IMR-90 (cell line): ENCODE results near the gene FOXN3. TPM values are rescaled to one million over a fixed set of nuclear protein-coding genes. Genes with fewer than 3 reads are reported as not detected.

ENCODE experiments used
- ATAC-seq: fragments of 200-7000 bp; cut with Tn5 transposase; 2 replicates; pipeline ENCODE4 v1.9.1; 2020; ENCODE audit warnings: low read depth, mild to moderate bottlenecking, moderate library complexity
- BruUV-seq: library from RNA; stranded (reverse); fragments of 400-500 nt; replicated peaks from 2 replicates; lab custom pipeline; 2021; lab: Mats Ljungman, UMichigan
- CTCF ChIA-PET: fragments of 300-600 bp; formaldehyde crosslinking; extraction: SDS; loops from one replicate; lab custom pipeline; 2021; ENCODE audit warnings: antibody characterized with exemption; lab: Yijun Ruan, JAX
- POLR2A ChIA-PET: fragments of 300-600 bp; sonication (Branson Sonifier 250); formaldehyde crosslinking; loops from one replicate; lab custom pipeline; 2022; ENCODE audit warnings: antibody characterized with exemption; ENCODE audit not compliant: unreplicated experiment; lab: Charles Lee
- DNase-seq: peaks from one replicate; pipeline ENCODE4 v3.0.0; 2013
- H2AFZ ChIP-seq: replicated peaks from 2 replicates; pipeline ENCODE3; 2013; ENCODE audit warnings: low read length, mild to moderate bottlenecking; ENCODE audit not compliant: poor library complexity
- H2AK5ac ChIP-seq: 2 replicates; pipeline ENCODE4 v1.6.1; 2013; ENCODE audit warnings: low read depth, low read length, inconsistent platforms
- H2AK9ac ChIP-seq: replicated peaks from 2 replicates; pipeline ENCODE3; 2013; ENCODE audit warnings: mild to moderate bottlenecking, low read depth, low read length, moderate library complexity; ENCODE audit not compliant: poor library complexity
- H2BK120ac ChIP-seq: 2 replicates; pipeline ENCODE4 v1.6.1; 2013; ENCODE audit warnings: low read depth, low read length, inconsistent platforms
- H2BK15ac ChIP-seq: 3 replicates; pipeline ENCODE4 v1.6.1; 2013; ENCODE audit warnings: low read depth, low read length, inconsistent platforms
- H2BK20ac ChIP-seq: 2 replicates; pipeline ENCODE4 v1.6.1; 2013; ENCODE audit warnings: low read depth, mild to moderate bottlenecking, inconsistent platforms, low read length, moderate library complexity
- H2BK5ac ChIP-seq: 2 replicates; pipeline ENCODE4 v1.6.1; 2013; ENCODE audit warnings: mild to moderate bottlenecking, low read depth, low read length, inconsistent platforms; ENCODE audit not compliant: poor library complexity, severe bottlenecking
- H3K14ac ChIP-seq: replicated peaks from 2 replicates; pipeline ENCODE4 v1.6.1; 2013; ENCODE audit warnings: low read depth, low read length, inconsistent platforms
- H3K18ac ChIP-seq: 2 replicates; pipeline ENCODE4 v1.6.1; 2013; ENCODE audit warnings: low read depth, low read length, control low read depth
- H3K23ac ChIP-seq: 2 replicates; pipeline ENCODE4 v1.6.1; 2013; ENCODE audit warnings: low read depth, low read length, inconsistent platforms
- H3K27ac ChIP-seq: 2 replicates; pipeline ENCODE4 v1.5.1; 2013; ENCODE audit warnings: mild to moderate bottlenecking, control low read depth, low read length; ENCODE audit not compliant: insufficient read depth
- H3K27me3 ChIP-seq: 2 replicates; pipeline ENCODE4 v1.6.1; 2013; ENCODE audit warnings: low read length; ENCODE audit not compliant: control insufficient read depth, insufficient read depth
- H3K36me3 ChIP-seq: 2 replicates; pipeline ENCODE4 v1.6.1; 2013; ENCODE audit warnings: low read length, mixed read lengths; ENCODE audit not compliant: control insufficient read depth, insufficient read depth
- H3K4ac ChIP-seq: 2 replicates; pipeline ENCODE4 v1.6.1; 2013; ENCODE audit warnings: low read depth, low read length, inconsistent platforms
- H3K4me1 ChIP-seq: 2 replicates; pipeline ENCODE4 v1.6.1; 2013; ENCODE audit warnings: low read length, mixed read lengths; ENCODE audit not compliant: control insufficient read depth, insufficient read depth
- H3K4me2 ChIP-seq: 2 replicates; pipeline ENCODE4 v1.6.1; 2013; ENCODE audit warnings: low read depth, mild to moderate bottlenecking, control low read depth, low read length, moderate library complexity
- H3K4me3 ChIP-seq: 2 replicates; pipeline ENCODE4 v1.5.1; 2013; ENCODE audit warnings: low read depth, mild to moderate bottlenecking, control low read depth, low read length, moderate library complexity; ENCODE audit not compliant: insufficient read depth
- H3K56ac ChIP-seq: 2 replicates; pipeline ENCODE4 v1.6.1; 2013; ENCODE audit warnings: low read length, inconsistent platforms; ENCODE audit not compliant: insufficient read depth; ENCODE audit errors: extremely low read depth
- H3K79me1 ChIP-seq, 2 experiments: 2 replicates each; pipeline ENCODE4 v1.6.1; 2013; ENCODE audit warnings: low read length in 2 of 2, inconsistent platforms in 1 of 2, low read depth in 1 of 2
- H3K9ac ChIP-seq: 2 replicates; pipeline ENCODE4 v1.6.1; 2013; ENCODE audit warnings: low read depth, low read length, control low read depth
- H3K9me1 ChIP-seq: 2 replicates; pipeline ENCODE4 v1.6.1; 2013; ENCODE audit warnings: low read length, inconsistent platforms; ENCODE audit not compliant: insufficient read depth
- H3K9me3 ChIP-seq: 2 replicates; pipeline ENCODE4 v1.6.1; 2013; ENCODE audit warnings: low read length; ENCODE audit not compliant: control insufficient read depth, insufficient read depth
- H4K20me1 ChIP-seq: 2 replicates; pipeline ENCODE4 v1.6.1; 2013; ENCODE audit warnings: low read length, inconsistent platforms; ENCODE audit not compliant: insufficient read depth
- H4K5ac ChIP-seq: 2 replicates; pipeline ENCODE4 v1.6.1; 2013; ENCODE audit warnings: mild to moderate bottlenecking, low read depth, low read length, control low read depth
- H4K8ac ChIP-seq, 2 experiments: 2 replicates each; pipeline ENCODE4 v1.6.1; 2013; ENCODE audit warnings: low read depth in 2 of 2, low read length in 2 of 2, control low read depth in 1 of 2, inconsistent platforms in 1 of 2
- H4K91ac ChIP-seq: 2 replicates; pipeline ENCODE4 v1.6.1; 2013; ENCODE audit warnings: low read depth, low read length, inconsistent platforms; ENCODE audit not compliant: insufficient read depth
- BHLHE40 ChIP-seq: fragments of 150-350 bp; IDR thresholded peaks from 2 replicates; pipeline ENCODE4 v1.6.1; 2016; ENCODE audit warnings: mild to moderate bottlenecking, low read depth, low read length
- CEBPB ChIP-seq: IDR thresholded peaks from 2 replicates; pipeline ENCODE4 v1.6.1; 2012; ENCODE audit warnings: low read depth, low read length, improper control_type of control experiment
- CHD1 ChIP-seq: IDR thresholded peaks from 2 replicates; pipeline ENCODE4 v1.6.1; 2012; ENCODE audit warnings: low read depth, low read length, improper control_type of control experiment
- ELK1 ChIP-seq: fragments of 150-350 bp; IDR thresholded peaks from 2 replicates; pipeline ENCODE4 v1.6.1; 2016; ENCODE audit warnings: low read depth, mild to moderate bottlenecking, low read length, moderate library complexity, borderline replicate concordance
- MXI1 ChIP-seq: IDR thresholded peaks from 2 replicates; pipeline ENCODE4 v1.6.1; 2012; ENCODE audit warnings: low read depth, mild to moderate bottlenecking, low read length, moderate library complexity, borderline replicate concordance
- NFE2L2 ChIP-seq: fragments of 150-350 bp; IDR thresholded peaks from 2 replicates; pipeline ENCODE4 v1.6.1; 2016; ENCODE audit warnings: low read depth, mild to moderate bottlenecking, low read length
- POLR2A ChIP-seq: IDR thresholded peaks from 2 replicates; pipeline ENCODE4 v1.6.1; 2012; ENCODE audit warnings: mild to moderate bottlenecking, low read depth, low read length
- RAD21 ChIP-seq: IDR thresholded peaks from 2 replicates; pipeline ENCODE4 v1.6.1; 2012; ENCODE audit warnings: low read length, improper control_type of control experiment
- RCOR1 ChIP-seq: IDR thresholded peaks from 2 replicates; pipeline ENCODE4 v1.6.1; 2012; ENCODE audit warnings: mild to moderate bottlenecking, low read length, improper control_type of control experiment; ENCODE audit not compliant: insufficient replicate concordance
- RFX5 ChIP-seq: IDR thresholded peaks from 2 replicates; pipeline ENCODE4 v1.8.0; 2012; ENCODE audit warnings: low read depth, mild to moderate bottlenecking, low read length, moderate library complexity
- SMC3 ChIP-seq: fragments of 150-350 bp; IDR thresholded peaks from 2 replicates; pipeline ENCODE4 v1.6.1; 2016; ENCODE audit warnings: low read depth, mild to moderate bottlenecking, antibody characterized with exemption, low read length, moderate library complexity
- USF2 ChIP-seq: fragments of 150-350 bp; IDR thresholded peaks from 2 replicates; pipeline ENCODE4 v1.6.1; 2017; ENCODE audit warnings: mild to moderate bottlenecking, antibody characterized with exemption, low read length, low read depth
- WGBS, 2 experiments: methylation state at CpG; one replicate each; pipeline versions ENCODE4 v1.1.5 to v1.1.7; 2013; ENCODE audit warnings: missing lambda C conversion rate in 2 of 2; ENCODE audit not compliant: insufficient read length in 1 of 2; ENCODE audit errors: extremely low coverage in 2 of 2; 5-methylcytosine and 5-hydroxymethylcytosine counted together
- dilution Hi-C: fragments of 300-500 bp; cut with HindIII; formaldehyde crosslinking; loops from one replicate; pipeline ENCODE4 v1.14.3; 2018; ENCODE audit warnings: low sequenced_read_pairs; ENCODE audit not compliant: unreplicated experiment
- in situ Hi-C: fragments of 300-500 bp; cut with MboI; formaldehyde crosslinking; loops from 3 replicates; pipeline ENCODE4 v1.14.3; 2019; ENCODE audit warnings: low sequenced_read_pairs, inconsistent platforms, mixed read lengths
- intact Hi-C: fragments of 100-400 bp; cut with micrococcal nuclease; formaldehyde crosslinking; loops from 2 replicates; pipeline ENCODE4 v1.10.0; 2022
- polyA plus RNA-seq, 3 experiments: library from polyadenylated mRNA; depleted of rRNA; stranded (reverse); fragments of >200 nt; gene quantifications; 2 replicates each; pipeline ENCODE4 v1.2.3, GENCODE V29; 2012; ENCODE audit warnings: low replicate concordance in 1 of 3
- total RNA-seq: library from RNA; depleted of rRNA; stranded (reverse); fragments of >200 nt; gene quantifications from 2 replicates; pipeline ENCODE4 v1.2.3, GENCODE V29; 2012

Gene FOXN3
- total and polyA plus RNA-seq, 2 of the 4 experiments (the other 2 are of a cell fraction) = 22.6 to 33.7 TPM

- Histone ChIP-seq H4K20me1 (peaks cover 25% of the 10 kb centered on the region), H2AK5ac (no peak overlapping the region), H4K91ac (no peak overlapping the region), H3K4me3 (no peak overlapping the region), H3K4me2 (no peak overlapping the region), H2AFZ (no peak overlapping the region), H3K14ac (no peak overlapping the region), H3K9ac (no peak overlapping the region), H2BK15ac (no peak overlapping the region), H3K56ac (no peak overlapping the region), H3K27me3 (no peaks in the 10 kb centered on the region), H2AK9ac (no peak overlapping the region), H3K9me3 (no peaks in the 10 kb centered on the region), H3K79me1 (peaks cover 33 to 74% of the 10 kb centered on the region in 2 experiments), H2BK120ac (no peak overlapping the region), H3K4ac (no peak overlapping the region), H2BK20ac (no peak overlapping the region), H3K27ac (no peak overlapping the region), H2BK5ac (peak overlapping the region; percentile 55), H3K18ac (no peak overlapping the region; the same call in 1 of the 2 replicates), H3K36me3 (no peaks in the 10 kb centered on the region), H4K8ac (no peak overlapping the region), H4K5ac (no peak overlapping the region), H3K9me1 (peaks cover 24% of the 10 kb centered on the region), H3K4me1 (peaks cover 28% of the 10 kb centered on the region), H3K23ac (no peak overlapping the region)
- DNase-seq (peak; percentile 55), ATAC-seq (peak; percentile 54)
- whole genome bisulfite sequencing, 2 experiments = no CpG with 5 or more reads among the region's 3 CpGs
- TF ChIP-seq RFX5 (no peak), RCOR1 (no peak), ELK1 (no peak), NFE2L2 (no peak), POLR2A (no peak), USF2 (no peak), RAD21 (no peak), SMC3 (no peak), MXI1 (no peak), CHD1 (no peak), CEBPB (no peak), BHLHE40 (no peak)
- intact Hi-C loops (no loop called here), in situ Hi-C loops (no loop called here), dilution Hi-C loops (no loop called here)
- CTCF ChIA-PET = interaction anchor here (0.5 to 0.8 kb wide), 4 partner anchors 18 to 84 kb away, joined by 3 read pairs; no protein-coding TSS in a partner anchor
- BruUV-seq = no TSS peak
- POLR2A ChIA-PET = no interaction called here
Measured at GRCh38 chr14:89332031-89332430, 85.0 kb downstream of the FOXN3 start.
